ENCODE measurements around the gene CCNJL.
"Not testable (repeated sequence)": the region's sequence is repeated elsewhere in the genome, so short reads cannot be mapped to it uniquely, and the experiment has no call there.

The CCNJL gene

GRCh38 chr5:160334716-160335115 lies 22.4 kb upstream of the CCNJL start:
- not testable (repeated sequence) for DNase-seq (ENCODE audit: low read depth in 1 of 2, low spot score in 1 of 2)

- no peak for DNase-seq (ENCODE audit: low read depth in 1 of 2, low spot score in 1 of 2)
These were observed 21.4 kb upstream of the CCNJL start for GRCh38 chr5:160333721-160334120.

- no peak for DNase-seq (ENCODE audit: low read depth in 1 of 2, low spot score in 1 of 2)
These were observed 17.8 kb upstream of the CCNJL start for GRCh38 chr5:160330212-160330611.

- no peak for DNase-seq (ENCODE audit: low read depth in 1 of 2, low spot score in 1 of 2)
These were observed 15.5 kb upstream of the CCNJL start for GRCh38 chr5:160327818-160328217.

- no peak for DNase-seq (ENCODE audit: low read depth in 1 of 2, low spot score in 1 of 2)
These were observed 14.6 kb upstream of the CCNJL start for GRCh38 chr5:160326981-160327380.

GRCh38 chr5:160325716-160326115 lies 13.4 kb upstream of the CCNJL start:
- DNase-seq (ENCODE audit: low read depth in 1 of 2, low spot score in 1 of 2), result no peak

GRCh38 chr5:160324886-160325285 lies 12.5 kb upstream of the CCNJL start:
- no peak for DNase-seq (ENCODE audit: low read depth in 1 of 2, low spot score in 1 of 2)

GRCh38 chr5:160318409-160318808 lies 6.0 kb upstream of the CCNJL start:
- no peak for DNase-seq (ENCODE audit: low read depth in 1 of 2, low spot score in 1 of 2)

- DNase-seq (ENCODE audit: low read depth in 1 of 2, low spot score in 1 of 2), result no peak
These were observed 5.1 kb upstream of the CCNJL start for GRCh38 chr5:160317434-160317833.

- no peak for DNase-seq (ENCODE audit: low read depth in 1 of 2, low spot score in 1 of 2)
These were observed 3.6 kb upstream of the CCNJL start for GRCh38 chr5:160315968-160316367.

- no peak for DNase-seq (ENCODE audit: low read depth in 1 of 2, low spot score in 1 of 2)
These were observed 780 bp upstream of the CCNJL start for GRCh38 chr5:160312960-160313727.

- no peak for DNase-seq (ENCODE audit: low read depth in 1 of 2, low spot score in 1 of 2)
These were observed 752 bp downstream of the CCNJL start for GRCh38 chr5:160311491-160312133.

GRCh38 chr5:160310552-160311295 lies 1.6 kb downstream of the CCNJL start:
- DNase-seq (ENCODE audit: low read depth in 1 of 2, low spot score in 1 of 2), result no peak

GRCh38 chr5:160310140-160310539 lies 2.2 kb downstream of the CCNJL start:
- DNase-seq (ENCODE audit: low read depth in 1 of 2, low spot score in 1 of 2), result no peak

- DNase-seq (ENCODE audit: low read depth in 1 of 2, low spot score in 1 of 2), result no peak
These were observed 5.7 kb downstream of the CCNJL start for GRCh38 chr5:160306696-160307095.

- no peak for DNase-seq (ENCODE audit: low read depth in 1 of 2, low spot score in 1 of 2)
These were observed 7.0 kb downstream of the CCNJL start for GRCh38 chr5:160305319-160305718.

GRCh38 chr5:160303690-160304089 lies 8.7 kb downstream of the CCNJL start:
- no peak for DNase-seq (ENCODE audit: low read depth in 1 of 2, low spot score in 1 of 2)

- DNase-seq (ENCODE audit: low read depth in 1 of 2, low spot score in 1 of 2), result no peak
These were observed 14.2 kb downstream of the CCNJL start for GRCh38 chr5:160298189-160298588.

GRCh38 chr5:160297776-160298175 lies 14.6 kb downstream of the CCNJL start:
- no peak for DNase-seq (ENCODE audit: low read depth in 1 of 2, low spot score in 1 of 2)

- no peak for DNase-seq (ENCODE audit: low read depth in 1 of 2, low spot score in 1 of 2)
These were observed 15.4 kb downstream of the CCNJL start for GRCh38 chr5:160297004-160297403.

- DNase-seq (ENCODE audit: low read depth in 1 of 2, low spot score in 1 of 2), result no peak
These were observed 15.9 kb downstream of the CCNJL start for GRCh38 chr5:160296496-160296895.

GRCh38 chr5:160293901-160294561 lies 18.3 kb downstream of the CCNJL start:
- DNase-seq (ENCODE audit: low read depth in 1 of 2, low spot score in 1 of 2), result no peak

Measured in activated T-helper 1 cell treated with anti-CD3 and anti-CD28 coated beads, Interleukin-2, amount 50 U/mL, for 16 hours (primary cell).